ENCODE results near the gene CTSH. TPM values are rescaled to one million over a fixed set of nuclear protein-coding genes. Genes with fewer than 3 reads are reported as not detected.

Gene CTSH
- total RNA-seq (2014; rRNA removed; shearing (Covaris generic)): 1.3 and 5.2 TPM in 2 replicates
- 1.7 and 2.5 TPM in 2 replicates for polyA plus RNA-seq (2016; fragmentation: Nextera tagmentation; extraction: Ambion mirVana)

- no peak for TF ChIP-seq EZH2 (IDR thresholded peaks at IDR 0.05; ENCODE audit: insufficient read depth, poor library complexity, severe bottlenecking)
- in situ Hi-C loops (cut with MboI): no loop called here
- WGBS, 2 experiments (ENCODE audit: low coverage in 1 of 2, low lambda C conversion rate in 2 of 2, missing lambda C conversion rate in 2 of 2): 4% methylated on average over 24 to 57 of the region's 71 CpGs
- Histone ChIP-seq H4K20me1 (ENCODE audit: insufficient read depth) (no peaks in the 10 kb centered on the region), H3K9me2 (ENCODE audit: insufficient read depth) (no peaks in the 10 kb centered on the region), H3K4me2 (ENCODE audit: unreplicated experiment) (peak within 1 kb of the TSS; percentile 58), H3K27me3 (replicated peaks; ENCODE audit: insufficient read depth) (peaks cover 38% of the 10 kb centered on the region; the same call in 1 of the 2 replicates), H3K9ac (no peak within 1 kb of the TSS), H3K4me1 (ENCODE audit: insufficient read depth) (no peaks in the 10 kb centered on the region), H3F3A (ENCODE audit: insufficient read depth) (no peaks in the 10 kb centered on the region), H3K79me2 (ENCODE audit: insufficient read depth) (no peaks in the 10 kb centered on the region), H3K9me3 (ENCODE audit: low read depth) (no peaks in the 10 kb centered on the region), H2AFZ (peak within 1 kb of the TSS; percentile 71), H3K36me3 (ENCODE audit: low read depth) (no peaks in the 10 kb centered on the region), H3K27ac (no peak within 1 kb of the TSS), H3K4me3 (peak within 1 kb of the TSS; percentile 54)
- peak; percentile 52 for DNase-seq
These were observed at the start of gene CTSH for GRCh38 chr15:78944669-78945407. Gene CTSH (minus strand): TSS chr15:78945046. CDS start chr15:78944981, 65 bp downstream.

- Histone ChIP-seq H3K79me2 (ENCODE audit: insufficient read depth) (no peaks in the 10 kb centered on the region), H3K36me3 (ENCODE audit: low read depth) (no peaks in the 10 kb centered on the region), H3K9me2 (ENCODE audit: insufficient read depth) (no peaks in the 10 kb centered on the region), H3K9me3 (ENCODE audit: low read depth) (no peaks in the 10 kb centered on the region), H3K27ac (no peak overlapping the region), H3F3A (ENCODE audit: insufficient read depth) (peaks cover under 1% of the 10 kb centered on the region; the same call in 1 of the 2 replicates), H2AFZ (no peak overlapping the region), H3K4me2 (ENCODE audit: unreplicated experiment) (no peak overlapping the region), H3K4me1 (ENCODE audit: insufficient read depth) (peaks cover 4% of the 10 kb centered on the region), H3K9ac (no peak overlapping the region), H3K4me3 (no peak overlapping the region), H3K27me3 (replicated peaks; ENCODE audit: insufficient read depth) (no peaks in the 10 kb centered on the region), H4K20me1 (ENCODE audit: insufficient read depth) (no peaks in the 10 kb centered on the region)
- TF ChIP-seq EZH2phosphoT487 (IDR thresholded peaks at IDR 0.05; ENCODE audit: insufficient read depth, low read depth): no peak
- no peak for TF ChIP-seq EZH2 (IDR thresholded peaks at IDR 0.05; ENCODE audit: insufficient read depth, poor library complexity, severe bottlenecking)
- in situ Hi-C loops (cut with MboI): no loop called here
- 77 to 81% methylated on average over 10 of the region's 10 CpGs for WGBS, 2 experiments (ENCODE audit: low coverage in 1 of 2, low lambda C conversion rate in 2 of 2, missing lambda C conversion rate in 2 of 2)
- DNase-seq: no peak
These were observed 49.2 kb upstream of the CTSH start for GRCh38 chr15:78993931-78994530.

GRCh38 chr15:78993257-78993930 is 48.5 kb upstream of the CTSH start:
- no peak for TF ChIP-seq EZH2phosphoT487 (IDR thresholded peaks at IDR 0.05; ENCODE audit: insufficient read depth, low read depth)
- TF ChIP-seq EZH2 (IDR thresholded peaks at IDR 0.05; ENCODE audit: insufficient read depth, poor library complexity, severe bottlenecking): no peak
- Histone ChIP-seq H2AFZ (no peak overlapping the region), H3K36me3 (ENCODE audit: low read depth) (no peaks in the 10 kb centered on the region), H3K9me2 (ENCODE audit: insufficient read depth) (no peaks in the 10 kb centered on the region), H3F3A (ENCODE audit: insufficient read depth) (peaks cover 4% of the 10 kb centered on the region; the same call in 1 of the 2 replicates), H3K79me2 (ENCODE audit: insufficient read depth) (no peaks in the 10 kb centered on the region), H3K27me3 (replicated peaks; ENCODE audit: insufficient read depth) (no peaks in the 10 kb centered on the region), H3K9ac (no peak overlapping the region), H3K4me2 (ENCODE audit: unreplicated experiment) (no peak overlapping the region), H4K20me1 (ENCODE audit: insufficient read depth) (no peaks in the 10 kb centered on the region), H3K4me1 (ENCODE audit: insufficient read depth) (peaks cover 9% of the 10 kb centered on the region), H3K4me3 (no peak overlapping the region), H3K9me3 (ENCODE audit: low read depth) (no peaks in the 10 kb centered on the region), H3K27ac (no peak overlapping the region)
- WGBS, 2 experiments (ENCODE audit: low coverage in 1 of 2, low lambda C conversion rate in 2 of 2, missing lambda C conversion rate in 2 of 2): 81 to 86% methylated on average over 4 of the region's 4 CpGs
- DNase-seq: no peak
- in situ Hi-C loops (cut with MboI): no loop called here

GRCh38 chr15:78992416-78993256 is 47.8 kb upstream of the CTSH start:
- in situ Hi-C loops (cut with MboI): no loop called here
- H3K4me1 ChIP-seq (ENCODE audit: insufficient read depth): peaks cover 14% of the 10 kb centered on the region
- DNase-seq: no peak
- no peaks in the 10 kb centered on the region for H3K9me2 ChIP-seq (ENCODE audit: insufficient read depth)
- TF ChIP-seq EZH2phosphoT487 (IDR thresholded peaks at IDR 0.05; ENCODE audit: insufficient read depth, low read depth): no peak
- no peak for TF ChIP-seq EZH2 (IDR thresholded peaks at IDR 0.05; ENCODE audit: insufficient read depth, poor library complexity, severe bottlenecking)
- H4K20me1 ChIP-seq (ENCODE audit: insufficient read depth): no peaks in the 10 kb centered on the region
- H2AFZ ChIP-seq: no peak overlapping the region
- no peak overlapping the region for H3K4me3 ChIP-seq
- no peak overlapping the region for H3K9ac ChIP-seq
- WGBS, 2 experiments (ENCODE audit: low coverage in 1 of 2, low lambda C conversion rate in 2 of 2, missing lambda C conversion rate in 2 of 2): 75% methylated on average over 15 to 17 of the region's 17 CpGs
- H3K9me3 ChIP-seq (ENCODE audit: low read depth): no peaks in the 10 kb centered on the region
- peaks cover 10% of the 10 kb centered on the region; the same call in 1 of the 2 replicates for H3F3A ChIP-seq (ENCODE audit: insufficient read depth)
- H3K27me3 ChIP-seq (replicated peaks; ENCODE audit: insufficient read depth): no peaks in the 10 kb centered on the region
- no peaks in the 10 kb centered on the region for H3K79me2 ChIP-seq (ENCODE audit: insufficient read depth)
- no peak overlapping the region for H3K27ac ChIP-seq
- no peaks in the 10 kb centered on the region for H3K36me3 ChIP-seq (ENCODE audit: low read depth)
- H3K4me2 ChIP-seq (ENCODE audit: unreplicated experiment): no peak overlapping the region

Data from GM23248 (cell line).